ENCODE data around the gene PPID.

GRCh38 chr4:158666892-158667291 is 56.3 kb downstream of the PPID start:
- TF ChIP-seq MEF2D (tag; conservative IDR thresholded peaks at IDR 0.05; ENCODE audit: low read depth) (no peak), EZH2 (IDR thresholded peaks at IDR 0.05; ENCODE audit: borderline replicate concordance, low read depth, low read length) (no peak), ZFP36 (IDR thresholded peaks at IDR 0.05; ENCODE audit: low read depth, low read length, partially characterized antibody) (no peak), MAX (CRISPR knock-in tag; IDR thresholded peaks at IDR 0.05) (no peak), HDAC2 (IDR thresholded peaks at IDR 0.05) (no peak), NFATC3 (IDR thresholded peaks at IDR 0.05) (no peak), MTF1 (CRISPR knock-in tag; IDR thresholded peaks at IDR 0.05; ENCODE audit: borderline replicate concordance) (no peak), ZNF121 (CRISPR knock-in tag; conservative IDR thresholded peaks at IDR 0.05) (no peak), STAT5B (CRISPR knock-in tag; IDR thresholded peaks at IDR 0.05) (no peak)
